Kasumi-1 (cell line): ENCODE measurements around the gene CACNB2.
"Not testable (repeated sequence)": the region's sequence is repeated elsewhere in the genome, so short reads cannot be mapped to it uniquely, and the experiment has no call there.

Experiments used
- DNase-seq, 2 experiments: peaks; one replicate each; lab custom pipeline; 2025; lab: John Stamatoyannopoulos, UW

Gene CACNB2

DNA sequence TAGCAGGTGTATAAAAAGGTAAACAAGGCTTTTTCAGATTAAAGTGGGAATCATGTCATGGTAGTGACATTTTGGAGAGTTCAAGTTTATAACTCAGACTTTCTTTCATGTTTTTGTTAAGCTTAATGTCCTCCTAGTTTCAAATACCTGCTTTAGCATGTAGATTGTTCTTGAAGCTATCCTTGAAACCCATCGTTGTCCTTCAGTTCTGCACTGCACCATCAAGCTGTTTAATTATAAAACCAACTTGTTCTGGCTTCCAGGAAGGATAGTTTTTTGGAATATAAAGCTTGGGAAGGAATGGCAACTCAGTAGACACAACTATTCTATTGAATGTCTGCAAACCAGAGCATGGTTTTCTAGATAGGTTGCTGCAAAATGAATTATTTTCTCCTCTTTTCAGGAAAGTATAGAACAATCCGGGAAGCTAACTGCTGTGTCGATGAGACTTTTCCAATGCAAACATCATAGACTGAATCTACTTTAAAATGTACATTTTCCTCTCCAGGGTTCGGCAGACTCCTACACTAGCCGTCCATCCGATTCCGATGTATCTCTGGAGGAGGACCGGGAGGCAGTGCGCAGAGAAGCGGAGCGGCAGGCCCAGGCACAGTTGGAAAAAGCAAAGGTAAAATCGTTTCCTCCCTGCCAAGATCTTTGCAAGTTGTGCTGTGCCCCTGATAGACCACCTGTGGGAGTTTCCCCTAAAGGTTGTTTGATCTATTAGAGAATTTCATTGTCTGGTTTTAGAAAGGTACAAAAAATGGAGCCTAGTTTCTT, 261.4 kb downstream of the CACNB2 start:
- no peak for DNase-seq

GRCh38 chr10:18402853-18403252, 262.6 kb downstream of the CACNB2 start:
- DNase-seq = no peak

DNA sequence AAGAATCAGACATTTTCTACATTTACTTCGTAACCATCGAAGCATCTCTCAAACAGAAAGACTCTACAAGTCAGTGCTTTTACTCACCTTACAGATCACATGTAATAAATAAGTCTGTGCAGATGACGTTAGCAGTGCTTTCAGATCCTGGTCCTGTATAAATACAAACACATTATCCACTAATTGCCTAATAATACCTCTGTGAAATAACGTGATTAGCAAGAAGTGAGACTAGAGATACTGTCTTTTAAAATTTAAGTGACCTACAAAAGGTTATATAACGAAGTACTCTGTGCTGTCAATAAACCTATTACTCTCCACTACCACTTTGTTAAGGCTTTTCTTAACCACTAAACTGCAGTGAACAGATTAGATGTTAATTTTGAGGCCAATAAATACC, 264.3 kb downstream of the CACNB2 start:
- DNase-seq = no peak

GRCh38 chr10:18406136-18406535, 265.9 kb downstream of the CACNB2 start:
- no peak for DNase-seq

DNA sequence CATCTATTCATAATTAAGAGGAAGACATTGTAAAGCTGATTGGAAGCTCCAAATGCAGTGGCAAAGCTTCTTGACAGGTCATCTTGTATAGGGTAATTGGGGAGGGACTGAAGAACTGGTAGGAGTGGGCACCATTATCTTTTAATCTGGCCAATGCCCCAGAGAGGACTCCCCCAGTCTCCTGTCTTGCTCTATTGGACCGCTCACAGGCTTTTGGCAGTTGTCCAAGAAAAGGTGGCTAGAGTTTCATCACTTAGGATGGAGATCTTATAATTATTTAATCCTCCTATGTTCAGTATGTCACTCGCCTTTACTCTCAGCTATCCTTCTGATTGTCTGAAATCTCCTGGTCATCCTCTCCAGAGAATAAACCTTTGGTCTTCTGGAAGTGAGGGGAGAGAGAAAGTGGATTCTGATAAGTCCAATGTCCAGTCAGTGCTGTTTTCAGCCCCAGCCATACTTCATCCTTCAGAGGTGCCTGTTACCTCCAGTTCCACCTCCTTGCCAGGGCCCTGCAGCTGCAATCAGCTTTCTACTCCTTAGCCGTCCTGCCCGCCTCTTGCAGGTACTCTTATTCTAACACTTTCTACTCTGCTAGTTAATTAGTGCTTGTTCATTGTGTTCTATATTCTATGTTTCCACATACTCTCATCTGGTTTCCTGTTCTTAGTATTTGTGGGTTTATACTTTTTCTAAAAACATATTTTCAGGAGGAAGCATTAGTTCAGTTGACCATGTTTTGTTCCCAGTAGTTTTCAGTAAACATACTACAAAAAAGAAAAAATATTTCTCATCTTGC, 269.6 kb downstream of the CACNB2 start:
- no peak for DNase-seq

- no peak for DNase-seq
Measured at GRCh38 chr10:18414061-18414460, 273.8 kb downstream of the CACNB2 start.

- no peak for DNase-seq
Measured at GRCh38 chr10:18417950-18418527, 277.8 kb downstream of the CACNB2 start.

DNA sequence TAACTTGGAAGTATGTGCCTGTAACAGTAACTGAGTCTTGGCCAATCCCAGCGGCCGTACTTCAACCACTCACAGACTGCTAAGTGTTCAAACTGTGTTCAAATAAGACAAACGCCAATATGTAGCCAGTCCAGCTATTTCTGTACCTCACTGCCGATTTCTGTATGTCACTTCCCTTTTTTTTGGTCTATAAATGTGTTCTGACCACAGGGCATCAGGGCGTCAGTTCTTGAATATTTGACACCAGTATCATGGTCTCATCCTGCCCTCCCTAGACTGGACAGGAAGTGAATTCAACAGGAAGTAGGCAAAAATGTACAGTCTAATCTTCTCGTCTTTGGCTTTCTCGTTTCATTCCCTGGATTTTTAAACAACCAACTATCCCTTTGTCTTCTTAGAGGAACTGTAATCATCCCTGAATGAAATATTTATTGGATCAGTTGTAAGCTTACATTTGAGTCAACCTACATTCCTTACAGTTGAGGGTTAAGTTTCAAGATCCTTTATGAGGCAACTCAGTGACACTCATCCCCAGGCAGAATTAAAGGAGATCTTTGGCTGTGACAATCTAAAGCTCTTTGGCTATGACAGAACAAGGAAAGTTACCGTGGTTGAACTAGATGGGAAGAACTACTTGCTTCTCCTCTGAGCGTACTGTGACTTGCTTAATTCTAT, 278.5 kb downstream of the CACNB2 start:
- DNase-seq = peak; percentile 76 to 77

- no peak for DNase-seq
Measured at GRCh38 chr10:18419945-18420344, 279.7 kb downstream of the CACNB2 start.

GRCh38 chr10:18421726-18422293, 281.6 kb downstream of the CACNB2 start:
- no peak for DNase-seq

DNA sequence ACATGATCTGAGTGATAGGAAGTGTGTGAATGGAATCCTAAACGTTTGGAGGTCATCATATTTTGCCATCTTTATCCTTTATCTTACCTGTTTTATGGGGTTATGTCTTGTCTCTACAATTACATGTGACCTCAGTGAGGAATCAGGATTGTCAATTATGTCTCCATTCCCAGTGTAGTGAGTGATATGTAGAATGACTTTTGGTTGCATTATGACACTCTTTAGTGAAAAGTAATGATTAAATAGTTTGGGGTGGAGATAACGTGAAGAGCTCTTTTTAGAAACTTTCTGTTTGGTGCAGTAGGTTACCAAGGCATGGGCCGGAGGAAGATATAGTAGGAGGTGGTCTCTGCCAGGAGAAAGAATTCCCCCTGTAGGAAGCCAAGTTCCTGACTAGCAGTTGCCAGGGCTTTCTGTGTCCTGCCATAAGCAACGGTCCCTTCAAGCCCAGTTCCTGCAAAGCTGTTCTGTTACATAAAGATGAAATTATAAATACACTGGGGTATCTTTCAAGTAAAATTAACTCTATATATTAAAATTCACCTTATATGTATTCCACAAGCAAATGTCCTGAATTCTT, 282.9 kb downstream of the CACNB2 start:
- no peak for DNase-seq

DNA sequence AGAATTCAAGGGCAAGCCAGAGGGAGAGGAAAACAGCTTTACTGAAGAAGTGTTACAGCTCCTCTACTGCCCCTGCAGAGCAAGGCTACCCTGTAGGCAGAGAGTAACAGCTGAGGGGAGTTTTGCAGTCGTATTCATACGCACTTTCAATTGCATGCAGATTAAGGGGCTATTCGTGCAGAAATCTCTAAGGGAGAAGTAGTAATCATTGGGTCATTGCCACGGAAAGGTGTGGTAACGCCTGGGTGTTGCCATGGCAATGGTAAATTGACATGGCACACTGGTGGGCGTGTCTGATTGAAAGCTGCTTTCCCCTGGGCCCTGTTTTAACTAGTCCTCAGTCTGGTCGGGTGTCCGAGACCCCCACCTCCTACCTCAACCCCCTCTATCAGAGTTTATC, 284.0 kb downstream of the CACNB2 start:
- no peak for DNase-seq

- DNase-seq = no peak
Measured at GRCh38 chr10:18429335-18429734, 289.1 kb downstream of the CACNB2 start.

- DNase-seq = no peak
Measured at GRCh38 chr10:18436902-18437301, 296.7 kb downstream of the CACNB2 start.

DNA sequence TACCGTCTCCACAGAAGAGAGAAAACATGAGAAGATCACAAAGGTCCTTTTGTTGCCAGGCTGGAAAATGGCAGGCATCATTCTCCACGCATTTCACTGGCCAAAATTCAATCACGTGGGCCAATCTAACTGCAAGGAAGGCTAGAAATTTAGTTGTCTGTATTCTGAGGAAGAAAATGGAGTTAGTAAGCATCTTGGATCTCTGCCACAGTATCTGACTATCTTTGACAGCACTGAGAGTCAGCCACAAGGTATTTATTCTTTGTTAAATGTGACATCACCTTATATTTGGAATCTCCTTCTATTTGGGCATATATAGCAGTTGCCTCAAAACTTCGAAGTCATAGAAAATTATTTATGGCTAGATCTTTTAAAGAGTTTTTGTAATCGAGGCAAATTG, 297.3 kb downstream of the CACNB2 start:
- no peak for DNase-seq

- DNase-seq = no peak
Measured at GRCh38 chr10:18438361-18439126, 298.3 kb downstream of the CACNB2 start.

DNA sequence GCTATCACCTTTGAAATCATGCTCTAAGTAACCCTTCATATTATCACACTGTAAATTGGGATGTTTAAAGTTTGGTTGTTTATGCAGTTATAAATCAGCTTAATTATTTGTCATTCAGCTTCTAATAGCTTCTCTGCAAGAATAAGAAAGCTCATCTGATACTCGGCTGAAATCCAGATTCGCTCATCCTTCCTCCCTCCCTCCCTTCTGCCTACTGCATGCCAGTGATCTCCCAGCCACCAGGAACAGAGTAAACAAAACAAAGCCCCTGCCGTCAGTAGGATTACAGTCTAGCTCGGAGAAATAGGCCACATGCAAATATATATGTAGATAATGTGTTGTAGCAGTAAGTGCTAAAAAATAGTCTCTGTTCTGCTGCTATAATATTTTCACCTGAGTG, 299.4 kb downstream of the CACNB2 start:
- no peak for DNase-seq

DNA sequence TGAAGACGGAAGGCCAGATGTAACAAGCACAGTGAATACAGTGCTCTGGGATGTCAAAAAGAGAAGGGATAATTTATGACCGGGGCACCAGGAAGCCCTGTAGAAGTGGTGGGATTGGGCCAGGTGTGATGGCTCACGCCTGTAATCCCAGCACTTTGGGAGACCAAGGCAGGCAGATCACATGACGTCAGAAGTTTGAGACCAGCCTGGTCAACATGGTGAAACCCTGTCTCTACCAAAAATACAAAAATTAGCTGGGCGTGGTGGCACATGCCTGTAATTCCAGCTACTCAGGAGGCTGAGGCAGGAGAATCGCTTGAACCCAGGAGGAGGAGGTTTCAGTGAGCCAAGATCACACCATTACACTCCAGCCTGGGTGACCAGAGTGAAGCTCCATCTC, 305.4 kb downstream of the CACNB2 start:
- not testable (repeated sequence) for DNase-seq

DNA sequence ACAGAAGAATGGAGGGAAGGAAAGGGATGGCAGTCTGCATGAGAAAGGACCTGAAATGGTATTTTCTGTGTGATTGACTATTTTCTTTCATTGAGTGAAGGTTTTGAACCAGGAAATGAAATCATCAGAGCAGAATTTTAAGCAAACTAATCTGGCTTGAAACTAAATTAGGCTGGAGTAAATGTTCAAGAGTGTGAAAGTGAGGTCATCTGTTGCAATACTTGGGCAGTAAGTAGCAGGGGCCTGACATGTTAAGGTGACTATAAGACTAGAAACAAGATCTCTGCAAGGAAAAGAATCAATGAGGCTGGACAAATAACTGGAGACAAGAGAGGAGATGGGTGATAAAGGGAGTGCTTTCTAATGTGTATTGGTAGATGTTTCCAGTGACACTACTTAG, 306.0 kb downstream of the CACNB2 start:
- DNase-seq = no peak

- peak; percentile 49 to 58 for DNase-seq
Measured at GRCh38 chr10:18449611-18450026, 309.4 kb downstream of the CACNB2 start.

- DNase-seq = no peak
Measured at GRCh38 chr10:18450298-18450697, 310.1 kb downstream of the CACNB2 start.
